HG02884 (cell line): ENCODE results near the gene STEAP1.
"Not testable (repeated sequence)": the region's sequence is repeated elsewhere in the genome, so short reads cannot be mapped to it uniquely, and the experiment has no call there.

ENCODE experiments used
- ATAC-seq: cut with Tn5 transposase; IDR thresholded peaks from one replicate; pipeline ENCODE4 v1.9.1; 2021; ENCODE audit warnings: mild to moderate bottlenecking, moderate library complexity; ENCODE audit not compliant: unreplicated experiment

The STEAP1 gene

DNA sequence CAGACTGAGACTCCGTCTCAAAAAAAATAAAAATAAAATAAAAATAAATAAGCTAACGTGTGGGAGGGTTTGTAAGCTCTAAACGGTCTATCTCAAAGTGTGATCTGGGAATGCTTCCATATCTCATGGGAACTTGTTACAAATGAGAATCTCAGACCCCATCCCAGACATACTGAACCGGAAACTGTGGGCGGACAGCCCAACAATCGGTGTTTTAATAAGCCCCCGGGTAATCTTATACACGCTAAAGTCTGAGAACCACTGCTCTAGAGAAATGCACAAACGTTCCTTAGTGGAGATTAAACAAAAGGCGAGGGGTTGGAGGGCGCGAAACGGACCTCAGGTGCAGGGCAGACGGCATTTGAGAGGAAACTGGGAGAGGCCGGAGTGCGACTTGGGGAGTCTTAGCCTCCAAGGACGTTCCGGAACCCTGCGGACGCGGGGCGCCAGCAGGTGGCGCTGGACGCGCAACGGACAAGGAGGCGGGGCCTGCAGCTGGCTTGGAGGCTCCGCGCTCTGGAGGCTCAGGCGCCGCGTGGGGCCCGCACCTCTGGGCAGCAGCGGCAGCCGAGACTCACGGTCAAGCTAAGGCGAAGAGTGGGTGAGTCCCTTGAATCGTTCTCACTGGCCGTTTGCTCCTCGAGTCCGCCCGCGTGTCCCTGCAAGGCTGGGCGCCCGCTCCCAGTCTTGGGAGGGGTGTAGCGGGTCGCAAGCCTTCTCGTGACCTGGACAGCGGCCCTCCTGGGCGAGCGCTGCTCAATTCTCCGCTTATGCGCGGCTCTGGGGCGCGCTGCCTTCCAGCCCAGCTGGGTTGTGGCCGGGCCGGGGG is at the start of gene STEAP1:
STEAP1 (plus strand) TSS at position 527 of the 829 bp plus-strand sequence. CDS start 5,320 bp downstream, outside the sequence.
- ATAC-seq, result peak; percentile 94

DNA sequence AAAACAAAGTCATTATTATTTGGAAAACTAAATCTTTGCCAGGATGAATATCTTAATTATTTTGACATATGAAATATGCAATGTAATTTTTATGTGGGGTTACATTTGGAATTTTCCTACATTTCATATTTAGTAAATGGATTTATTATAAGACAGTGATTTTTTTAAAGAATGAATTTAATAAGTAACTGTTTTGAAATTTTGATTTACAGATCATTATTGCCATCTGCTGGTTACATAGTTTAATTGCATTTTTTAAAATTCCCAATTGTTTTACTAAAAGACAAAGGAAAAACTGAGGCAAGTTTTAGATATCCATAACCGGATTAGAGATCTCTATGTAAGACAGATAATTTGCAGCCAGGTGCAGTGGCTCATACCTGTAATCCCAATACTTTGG is 39.3 kb upstream of the STEAP1 start:
- not testable (repeated sequence) for ATAC-seq

DNA sequence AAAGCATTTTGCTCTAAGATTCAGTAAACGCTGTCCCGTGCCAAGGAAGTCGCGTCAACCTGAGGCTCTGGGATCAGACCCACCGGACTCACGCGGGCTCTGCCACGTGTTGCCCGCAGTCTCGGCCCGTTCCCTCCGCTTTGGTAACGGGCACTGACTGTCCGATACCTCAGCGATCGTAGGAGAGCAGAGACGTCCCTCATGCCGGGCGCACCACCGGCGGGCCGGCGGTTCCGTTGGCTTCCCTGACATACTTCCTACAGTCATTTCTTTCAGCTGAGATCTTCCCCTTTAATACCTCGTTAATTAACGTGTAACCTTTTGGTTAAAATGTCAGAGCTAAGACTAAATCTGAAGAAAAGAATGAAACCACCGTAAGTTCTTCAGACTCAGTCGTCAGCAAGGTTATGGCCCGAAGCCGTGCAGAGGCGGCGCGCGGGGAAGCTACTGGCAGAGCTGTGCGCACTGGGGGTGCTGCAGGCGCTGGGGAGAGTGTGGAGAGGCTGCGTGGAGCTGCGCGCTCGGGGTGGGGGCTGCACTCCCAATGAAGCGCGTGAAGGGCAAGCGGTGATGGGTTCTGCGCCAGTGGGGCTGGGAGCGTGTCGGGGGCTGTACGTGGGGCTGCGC is 35.6 kb upstream of the STEAP1 start:
- ATAC-seq, result not testable (repeated sequence)

DNA sequence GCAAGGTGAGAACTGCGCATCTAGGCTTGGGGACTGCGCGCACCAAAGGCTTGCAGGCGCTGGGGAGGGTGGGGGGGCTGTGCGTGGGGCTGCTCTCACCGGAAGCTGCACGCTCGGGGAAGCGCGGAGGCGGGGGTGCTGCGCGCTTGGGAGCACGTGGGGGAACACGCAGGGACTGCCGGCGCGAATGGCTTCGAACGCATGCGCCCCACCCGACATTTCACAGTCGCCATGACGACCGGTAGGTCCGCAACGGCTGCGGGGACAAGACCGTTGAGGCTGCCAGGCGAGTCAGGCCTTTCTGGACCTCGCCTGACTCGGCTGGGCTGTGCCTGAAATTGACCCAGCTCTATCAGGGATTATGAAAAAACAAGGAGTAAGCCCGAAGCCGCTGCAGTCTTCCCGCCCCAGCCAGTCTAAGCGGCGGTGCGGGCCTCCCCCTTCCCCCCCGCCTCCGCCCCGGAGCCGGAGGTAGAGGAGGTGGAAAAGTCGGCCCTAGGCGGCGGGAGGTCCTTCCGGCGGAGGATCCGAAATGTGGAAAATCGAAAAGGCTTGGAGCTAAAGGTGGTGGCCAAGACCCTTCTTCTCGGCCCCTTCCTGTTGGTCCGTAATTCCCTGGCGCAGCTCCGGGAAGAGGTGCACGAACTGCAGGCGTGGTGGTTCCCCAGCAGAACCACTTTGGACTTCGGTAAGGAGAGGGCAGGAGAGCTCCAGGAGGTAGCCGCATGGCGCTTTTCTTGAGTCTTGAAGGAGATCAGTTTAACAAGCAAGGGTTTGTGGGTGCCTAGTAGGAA is 34.9 kb upstream of the STEAP1 start:
- ATAC-seq, result no peak

DNA sequence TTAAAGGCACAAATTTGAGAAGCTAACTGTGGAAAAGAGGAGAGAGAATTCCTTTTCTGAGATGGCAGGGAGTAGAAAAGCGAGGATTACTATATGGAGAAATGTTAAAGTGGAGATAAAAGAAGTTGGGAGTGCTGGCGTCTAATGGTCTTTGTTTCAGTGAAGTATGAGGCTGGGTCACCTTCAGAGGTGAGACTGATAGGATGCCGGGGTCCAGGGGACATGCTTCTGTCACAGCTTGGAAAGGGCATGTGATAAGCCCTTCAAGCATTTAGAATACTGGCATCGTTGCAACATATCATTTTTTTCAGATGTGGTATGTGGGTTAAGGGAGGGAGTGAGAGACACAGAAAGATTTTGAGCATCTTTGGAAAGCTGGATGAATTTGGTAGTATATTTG is 34.1 kb upstream of the STEAP1 start:
- not testable (repeated sequence) for ATAC-seq

DNA sequence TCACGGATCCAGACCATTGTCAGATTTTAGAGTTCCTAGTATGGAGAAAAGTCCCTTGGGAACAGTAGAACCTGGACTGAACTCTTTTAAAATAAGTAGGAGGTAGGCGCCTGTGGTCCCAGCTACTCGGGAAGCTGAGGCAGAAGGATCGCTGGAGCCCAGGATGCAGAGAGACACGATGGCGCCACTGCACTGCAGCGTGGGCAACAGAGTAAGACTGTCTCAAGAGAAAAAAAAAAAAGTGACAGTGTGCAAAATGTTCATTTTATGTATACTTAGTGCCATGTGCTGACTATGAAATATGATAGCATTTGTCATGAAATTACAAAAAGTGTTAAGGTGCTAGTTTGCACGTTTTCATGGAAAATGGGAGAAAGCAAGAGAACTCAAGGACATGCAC is 22.5 kb upstream of the STEAP1 start:
- not testable (repeated sequence) for ATAC-seq

DNA sequence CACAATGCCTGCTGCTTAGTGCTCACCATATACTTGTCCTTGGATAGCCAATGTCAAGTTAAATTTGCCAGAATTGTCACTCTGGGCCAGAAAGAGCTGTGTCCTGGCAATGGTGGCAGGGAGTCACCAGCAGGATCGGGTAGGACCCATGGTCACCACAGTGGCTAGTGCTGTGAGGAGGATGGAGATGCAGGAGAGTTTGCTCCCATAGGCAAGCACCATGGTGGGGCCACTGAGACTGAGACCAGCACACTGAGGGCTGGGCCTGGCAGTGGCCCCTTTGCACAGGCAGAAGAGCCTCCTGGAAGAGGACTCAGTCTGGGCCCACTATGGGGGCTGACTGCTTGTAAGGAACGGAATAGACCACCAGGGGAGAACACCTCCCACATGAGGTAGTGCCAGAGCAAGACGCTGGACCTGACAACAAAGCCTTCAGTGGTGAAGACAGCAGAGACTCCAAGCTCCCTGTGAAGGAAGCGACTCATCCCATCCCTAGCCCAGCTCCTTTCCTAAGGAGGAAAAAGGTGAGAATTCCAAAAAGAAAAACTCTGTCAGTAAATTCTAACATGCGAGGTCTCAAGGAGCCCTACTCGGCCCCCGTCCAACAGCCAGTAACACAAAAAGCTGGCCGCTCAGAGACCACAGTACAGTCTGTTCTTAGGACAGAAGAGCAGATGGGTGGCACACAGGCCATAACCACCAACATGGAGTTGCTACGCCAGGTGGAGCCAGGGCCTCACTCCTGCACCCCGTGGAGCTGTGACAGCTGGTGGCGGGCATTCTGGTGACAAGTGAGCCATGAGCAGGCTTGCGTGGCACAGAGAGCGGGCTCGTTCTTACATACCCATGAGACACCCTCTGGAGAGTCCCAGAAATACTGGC is 6.9 kb upstream of the STEAP1 start:
- ATAC-seq, result not testable (repeated sequence)

DNA sequence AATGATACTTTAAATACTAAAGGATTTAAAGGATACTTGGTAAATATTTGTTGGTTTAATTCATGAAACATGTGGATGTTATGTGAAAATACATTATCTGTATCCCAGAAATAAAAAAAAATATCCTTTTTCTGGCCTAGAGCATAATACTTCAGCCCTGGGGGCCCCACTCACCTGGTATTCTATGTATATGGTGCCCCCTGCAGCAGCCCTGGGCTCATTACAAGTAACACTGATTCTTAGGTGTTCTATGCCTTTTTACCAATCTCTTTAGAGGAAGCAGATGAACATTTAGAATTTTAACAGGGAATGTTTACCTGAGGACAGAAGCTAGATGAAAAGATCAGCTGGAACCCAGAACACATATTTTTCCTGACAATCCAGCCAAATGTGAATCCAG is 4.8 kb upstream of the STEAP1 start:
- not testable (repeated sequence) for ATAC-seq

DNA sequence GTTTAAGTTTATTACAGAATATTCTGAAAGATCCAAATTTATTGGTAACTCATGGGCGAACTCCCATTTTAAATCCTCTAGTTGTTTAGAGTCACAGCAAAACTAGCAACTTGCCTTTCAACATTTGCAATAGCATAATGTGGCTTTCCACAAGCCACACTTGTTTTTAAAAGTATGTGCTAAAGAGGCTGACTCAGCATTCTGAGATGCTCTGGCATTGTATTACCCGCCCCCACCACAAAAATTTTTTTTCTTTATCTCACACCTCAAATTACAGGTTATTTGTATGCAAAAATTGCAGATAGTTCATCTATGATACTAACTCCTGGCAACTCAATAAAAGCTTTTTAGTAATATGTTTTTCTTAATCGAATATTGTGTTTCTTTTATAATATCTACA is 2.4 kb upstream of the STEAP1 start:
- not testable (repeated sequence) for ATAC-seq

DNA sequence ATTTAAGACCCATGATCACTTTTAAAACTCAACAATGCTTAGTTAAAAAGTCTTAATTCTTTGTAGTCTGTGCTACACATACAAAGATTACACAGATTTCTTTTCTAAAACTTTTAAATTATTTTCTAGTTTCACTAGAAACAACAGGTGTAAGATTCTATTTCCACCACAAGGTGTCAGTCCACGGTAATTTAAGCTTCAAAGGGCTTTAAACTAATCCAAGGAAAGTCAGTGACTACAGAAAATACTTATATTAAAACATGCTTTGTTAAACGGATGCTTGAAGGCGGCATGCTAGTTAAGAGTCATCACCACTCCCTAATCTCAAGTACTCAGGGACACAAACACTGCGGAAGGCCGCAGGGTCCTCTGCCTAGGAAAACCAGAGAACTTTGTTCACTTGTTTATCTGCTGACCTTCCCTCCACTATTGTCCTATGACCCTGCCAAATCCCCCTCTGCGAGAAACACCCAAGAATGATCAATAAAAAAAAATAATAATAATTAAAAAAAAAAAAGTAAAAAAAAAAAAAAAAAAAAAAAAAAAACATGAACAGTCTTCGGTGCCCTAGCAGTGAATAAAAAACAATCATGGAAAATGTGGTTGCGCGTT is 1.5 kb upstream of the STEAP1 start:
- ATAC-seq, result not testable (repeated sequence)

DNA sequence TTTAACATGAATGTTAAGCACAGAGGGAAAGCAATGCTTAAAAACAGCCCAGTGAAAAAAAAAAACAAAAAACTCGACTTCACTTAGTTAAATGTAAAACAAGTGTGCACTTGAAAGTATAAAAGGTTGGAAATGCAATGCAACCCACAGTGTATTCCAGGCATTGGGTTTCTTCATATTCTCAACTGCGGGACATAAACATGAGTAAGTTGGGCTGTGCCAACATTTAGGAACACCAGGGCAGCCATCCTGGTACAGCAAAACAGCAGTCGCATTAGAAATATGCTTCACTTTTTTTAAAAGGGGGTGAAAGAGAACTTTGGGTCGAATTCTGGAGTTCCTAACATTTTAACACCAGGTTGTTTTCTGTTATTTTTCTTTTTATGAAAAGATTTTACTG is 937 bp downstream of the STEAP1 start:
- ATAC-seq, result no peak

DNA sequence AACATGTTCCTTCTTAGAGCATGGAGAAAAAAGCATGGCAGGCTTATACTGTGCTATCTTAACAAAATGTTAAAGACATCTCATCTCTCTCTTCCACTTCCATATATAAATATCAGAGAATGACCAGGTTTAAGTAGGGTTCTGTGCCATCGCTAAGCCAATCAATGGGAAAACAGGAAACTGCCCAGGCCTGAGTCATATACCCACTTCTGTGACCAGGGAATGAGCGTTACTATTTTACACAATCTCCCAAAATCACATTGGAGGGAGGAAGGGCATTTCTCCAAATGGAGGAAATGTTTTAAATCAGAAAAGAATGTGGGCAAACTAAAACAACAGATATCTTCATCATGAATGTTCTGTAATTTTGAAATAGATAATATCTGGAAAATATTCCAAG is 3.1 kb downstream of the STEAP1 start:
- not testable (repeated sequence) for ATAC-seq

DNA sequence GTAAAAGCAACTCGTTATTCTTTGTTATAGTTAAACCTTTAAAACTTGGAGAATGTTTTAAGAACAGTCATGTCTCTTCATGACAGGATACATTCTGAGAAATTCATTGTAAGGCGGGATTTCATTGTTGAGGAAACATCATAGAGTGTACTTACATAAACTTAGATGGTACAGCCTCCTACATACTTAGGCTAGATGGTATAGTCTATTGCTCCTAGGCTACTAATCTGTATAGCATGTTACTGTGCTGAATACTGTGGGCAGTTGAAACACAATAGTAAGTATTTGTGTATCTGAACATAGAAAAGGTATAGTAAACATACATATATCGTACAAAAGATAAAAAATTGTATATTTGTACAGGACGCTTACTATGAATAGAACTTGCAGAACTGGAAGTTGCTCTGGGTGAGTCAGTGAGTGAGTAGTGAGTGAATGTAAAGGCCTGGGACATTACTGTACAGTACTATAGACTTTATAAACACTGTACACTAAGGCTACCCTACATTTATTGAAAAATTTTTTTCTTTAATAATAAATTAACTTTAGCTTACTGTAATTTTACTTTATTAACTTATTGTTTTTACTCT is 3.6 kb downstream of the STEAP1 start:
- not testable (repeated sequence) for ATAC-seq

DNA sequence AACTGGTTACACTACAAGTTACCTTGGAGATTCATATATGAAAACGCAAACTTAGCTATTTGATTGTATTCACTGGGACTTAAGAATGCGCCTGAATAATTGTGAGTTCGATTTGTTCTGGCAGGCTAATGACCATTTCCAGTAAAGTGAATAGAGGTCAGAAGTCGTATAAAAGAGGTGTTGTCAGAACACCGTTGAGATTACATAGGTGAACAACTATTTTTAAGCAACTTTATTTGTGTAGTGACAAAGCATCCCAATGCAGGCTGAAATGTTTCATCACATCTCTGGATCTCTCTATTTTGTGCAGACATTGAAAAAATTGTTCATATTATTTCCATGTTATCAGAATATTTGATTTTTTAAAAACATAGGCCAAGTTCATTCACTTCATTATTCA is 9.3 kb downstream of the STEAP1 start:
- no peak for ATAC-seq

DNA sequence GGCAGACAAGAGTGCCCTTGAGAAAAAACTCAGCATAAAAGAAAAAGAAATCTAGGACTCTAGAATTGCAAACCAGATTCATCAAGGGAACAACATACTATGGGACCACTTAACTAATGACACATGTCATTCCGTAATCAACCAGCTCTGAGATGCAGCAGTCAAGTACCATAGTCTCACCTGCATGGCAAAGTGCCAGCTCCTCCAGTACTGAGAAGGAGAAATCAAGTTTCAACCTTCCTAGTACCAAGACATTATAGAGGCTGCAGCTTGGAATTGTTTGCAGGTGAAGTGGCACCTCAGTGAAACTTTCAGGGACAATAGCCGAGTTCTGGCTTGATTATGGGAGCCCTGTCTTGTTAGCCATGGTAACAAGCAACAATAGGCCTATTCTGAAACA is 11.5 kb downstream of the STEAP1 start:
- no peak for ATAC-seq

DNA sequence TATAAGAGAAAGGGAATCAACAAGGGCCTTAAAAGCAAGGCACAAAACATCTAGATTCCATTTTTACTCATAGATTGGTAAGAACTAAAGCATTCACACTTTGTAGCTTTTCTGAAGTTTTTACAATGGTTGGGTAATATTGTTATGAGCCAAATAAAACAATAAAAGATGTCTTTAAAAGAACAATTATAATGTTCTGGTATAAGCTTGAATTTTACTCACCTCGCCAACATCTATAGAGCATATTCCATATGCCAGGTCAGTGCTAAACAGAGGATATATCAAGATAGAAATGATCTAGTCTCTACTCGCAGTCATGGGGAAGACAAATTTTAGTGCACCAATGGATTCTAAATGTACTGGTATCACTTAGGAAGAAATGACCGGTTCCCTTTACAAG is 11.9 kb downstream of the STEAP1 start:
- no peak for ATAC-seq

DNA sequence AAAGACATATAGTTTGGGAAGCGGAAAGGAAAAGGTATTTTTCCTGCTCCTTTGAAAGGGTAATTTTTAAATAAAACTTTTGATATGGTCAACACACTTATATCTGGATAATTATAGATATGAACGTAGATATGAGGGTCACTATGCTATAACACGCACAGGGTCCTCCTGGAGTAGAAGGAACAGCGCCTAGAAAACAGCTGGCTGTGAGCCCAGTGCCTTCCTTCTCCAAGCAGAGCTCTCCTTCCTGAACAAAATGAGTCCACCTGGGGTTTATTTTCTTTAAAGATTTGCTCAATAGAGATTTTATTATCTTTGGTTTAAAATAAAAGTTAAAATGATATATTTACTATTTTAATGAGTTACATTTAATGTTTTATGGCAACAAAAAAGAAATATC is 13.1 kb downstream of the STEAP1 start:
- ATAC-seq, result no peak

DNA sequence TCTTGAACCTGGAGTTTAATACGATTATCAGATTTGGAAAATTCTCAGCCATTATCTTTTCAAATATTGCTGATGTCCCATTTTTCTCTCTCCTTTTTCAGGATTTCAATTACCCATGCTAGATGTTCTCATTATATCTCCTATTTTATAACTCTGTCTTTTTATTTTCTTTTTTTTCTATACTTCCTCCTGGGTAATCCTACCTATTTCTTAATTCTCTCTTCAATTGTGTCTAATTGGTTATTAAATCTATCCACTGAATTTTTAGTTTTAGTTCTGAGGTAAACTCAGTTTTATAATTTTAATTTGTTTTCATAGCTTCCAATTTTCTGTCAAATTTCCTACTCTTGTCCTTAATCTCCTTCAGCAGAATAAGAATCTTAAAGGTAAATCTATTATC is 15.6 kb downstream of the STEAP1 start:
- no peak for ATAC-seq

DNA sequence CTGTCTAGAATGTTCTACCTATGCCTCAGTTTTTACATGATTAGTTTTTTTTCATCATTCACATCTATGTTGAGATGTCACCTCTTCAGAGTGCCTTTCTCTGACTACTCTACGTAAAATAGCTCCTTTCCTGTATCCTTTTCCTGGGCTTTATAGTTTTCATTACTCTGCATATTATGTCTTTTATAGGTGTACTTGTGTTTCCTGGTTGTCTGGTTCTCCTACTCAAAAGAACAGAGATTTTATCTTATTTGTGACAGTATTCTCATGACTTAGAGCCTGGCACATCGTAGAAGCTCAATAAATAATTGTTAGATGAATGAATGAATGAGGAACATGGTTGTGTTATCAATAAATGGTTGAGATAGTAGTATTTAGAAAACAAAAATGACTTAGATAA is 17.9 kb downstream of the STEAP1 start:
- ATAC-seq, result no peak

DNA sequence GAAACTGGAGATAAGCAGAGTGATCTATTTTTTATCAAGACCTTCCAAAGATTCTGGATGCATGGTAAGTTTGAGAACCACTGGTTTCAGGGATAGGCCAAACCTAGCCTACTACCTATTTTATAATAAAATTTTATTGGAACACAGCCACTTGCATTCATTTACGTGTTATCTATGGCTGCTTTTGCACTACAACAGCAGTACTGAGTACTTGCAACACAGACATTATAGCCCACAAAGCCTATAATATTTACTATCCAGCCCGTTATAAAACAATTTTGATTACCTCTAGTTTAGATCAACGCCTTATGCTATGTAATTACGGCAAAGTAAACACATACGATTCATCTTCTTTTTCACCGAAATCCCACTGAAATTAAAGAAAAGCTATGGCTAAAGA is 18.4 kb downstream of the STEAP1 start:
- ATAC-seq, result no peak
